Kidney (tissue), 22 donors: ENCODE data around the gene CACNA1H. TPM values are rescaled to one million over a fixed set of nuclear protein-coding genes. Genes with fewer than 3 reads are reported as not detected.

Source experiments
- DNase-seq, 5 donors: peaks; one replicate each; pipeline ENCODE4 v3.0.0-alpha.2; 2013 to 2020
- FAIRE-seq: peaks from 2 replicates; lab custom pipeline; 2012; peaks lifted over from hg19 to GRCh38; lab: Jason Lieb, UNC
- H3K27ac ChIP-seq, 2 donors: one replicate each; pipeline ENCODE4 v1.7.0; 2013; ENCODE audit warnings: low read depth in 2 of 2, low read length in 2 of 2, inconsistent platforms in 1 of 2
- H3K27me3 ChIP-seq: one replicate; pipeline ENCODE4 v1.7.1; 2013; ENCODE audit warnings: low read length, inconsistent platforms; ENCODE audit not compliant: control insufficient read depth, insufficient read depth
- H3K36me3 ChIP-seq, 3 donors: one replicate each; pipeline versions ENCODE4 v1.7.0 to v1.7.1; 2013; ENCODE audit warnings: low read length in 3 of 3, control low read depth in 1 of 3, inconsistent platforms in 1 of 3; ENCODE audit not compliant: insufficient read depth in 3 of 3, control insufficient read depth in 2 of 3
- H3K4me1 ChIP-seq, 3 donors: one replicate each; pipeline versions ENCODE4 v1.7.0 to v1.7.1; 2013; ENCODE audit warnings: low read length in 3 of 3, inconsistent platforms in 1 of 3, low read depth in 1 of 3; ENCODE audit not compliant: control insufficient read depth in 2 of 3, insufficient read depth in 2 of 3
- H3K4me3 ChIP-seq, 3 donors: one replicate each; pipeline versions ENCODE4 v1.7.0 to v1.8.1; 2013; ENCODE audit warnings: low read length in 3 of 3, control low read depth in 1 of 3, inconsistent platforms in 1 of 3
- H3K9ac ChIP-seq, 3 donors: one replicate each; pipeline versions ENCODE4 v1.7.0 to v1.7.1; 2013; ENCODE audit warnings: low read length in 3 of 3, control low read depth in 1 of 3, inconsistent platforms in 1 of 3
- H3K9me3 ChIP-seq, 3 donors: one replicate each; pipeline versions ENCODE4 v1.7.0 to v1.7.1; 2013; ENCODE audit warnings: low read length in 3 of 3, control low read depth in 1 of 3, inconsistent platforms in 1 of 3; ENCODE audit not compliant: control insufficient read depth in 2 of 3, insufficient read depth in 1 of 3
- intact Hi-C: fragments of 100-400 bp; cut with DNase I; formaldehyde crosslinking; loops from one replicate; pipeline ENCODE4 v1.11.1; 2022
- long read RNA-seq, 10 donors: library from polyadenylated mRNA in 1 of 10; unstranded in 1 of 10; transcript quantifications; one replicate each; pipeline ENCODE4 v2.0.0 and lab custom pipeline, GENCODE V29; 2021 to 2026
- polyA plus RNA-seq: library from polyadenylated mRNA; stranded (reverse); fragments of 350-450 nt; fragmentation: Illumina TruSeq; extraction: RNeasy Lipid Tissue Mini Kit (QIAGEN cat#74804); gene quantifications from one replicate; pipeline ENCODE4 v1.2.3, GENCODE V29; 2014; ENCODE audit warnings: low read depth, low replicate concordance; ENCODE audit not compliant: insufficient read depth
- total RNA-seq: library from RNA; stranded (reverse); fragmentation: NEBNext Ultra II Directional; extraction: Animal tissue kit (Norgen Biotek cat#: 25700); gene quantifications from one replicate; pipeline ENCODE4 v1.2.1, GENCODE V29; 2021
- TF ChIP-seq, protein P1 (sequence below): IDR thresholded peaks from 3 replicates; pipeline ENCODE4 v1.5.1; 2012; ENCODE audit warnings: mild to moderate bottlenecking, moderate library complexity, borderline replicate concordance; ENCODE audit not compliant: insufficient read depth; ENCODE audit errors: extremely low read depth
- donor health status: control.
- donor health status: control.
- donor health status: control.
- donor health status: control.
- donor health status: control.
- donor health status: DM: yes; HTN: yes; CAD: no.
- donor health status: Normal renal cell carcinoma (clear cell type).

CACNA1H gene
- total RNA-seq (20.6 TPM), polyA plus RNA-seq (6.4 TPM)
- long read RNA-seq, donor 1: 0 reads
- long read RNA-seq, donor 2: 0 reads
- long read RNA-seq, donor 3: 0 reads
- long read RNA-seq, donor 4, partial matches to known transcripts: 0 of 2 reads
- long read RNA-seq, donor 4, other reads (novel, unspliced or antisense): 0 of 2 reads
- long read RNA-seq, donor 5: 0 reads
- long read RNA-seq, donor 6: 0 reads
- long read RNA-seq, donor 7, partial matches to known transcripts: 75 of 82 reads
- long read RNA-seq, donor 7, other reads (novel, unspliced or antisense): 7 of 82 reads
- long read RNA-seq, donor 8: 0 reads
- long read RNA-seq, donor 9: 0 reads
- long read RNA-seq, donor 10: 0 reads

DNA sequence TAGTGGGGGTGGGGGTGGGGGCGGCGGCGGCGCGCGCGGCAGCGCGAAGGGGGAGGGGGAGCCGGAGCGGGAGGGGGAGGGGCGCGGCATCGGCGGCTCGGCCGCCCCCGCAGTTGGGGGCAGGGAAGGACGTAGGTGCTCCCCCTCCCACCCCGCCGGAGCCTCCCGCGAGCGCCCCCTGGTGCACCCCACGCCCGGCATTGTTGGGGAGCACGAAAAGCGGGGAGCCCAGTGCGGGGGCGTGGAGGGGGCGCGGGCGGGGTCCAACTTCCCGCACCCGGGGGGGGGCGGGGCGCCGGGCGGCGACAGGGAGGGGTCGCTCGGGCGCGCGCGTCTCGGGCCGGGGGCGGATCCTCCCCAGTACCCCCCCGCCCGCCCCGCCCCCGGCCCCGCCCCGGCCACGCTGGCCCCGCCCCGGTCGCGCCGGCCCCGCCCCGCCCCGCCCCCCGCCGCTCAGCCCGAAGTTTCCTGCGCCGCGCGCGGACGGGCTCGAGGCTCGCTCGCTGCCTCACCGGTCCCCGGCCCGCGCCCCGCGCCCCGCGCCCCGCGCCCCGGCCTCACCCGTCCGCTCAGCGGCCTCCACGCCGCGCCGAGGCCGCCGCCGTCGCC lies at the start of gene CACNA1H:
TSS of gene CACNA1H (plus strand) at position 456 of the 609 bp plus-strand sequence. CDS start 632 bp downstream, outside the sequence.
- DNase-seq (peak in 4 of 5 donors; percentile 58 to 87 (median 65)), FAIRE-seq (no peak)
- H3K9ac ChIP-seq: no peak within 1 kb of the TSS
- H3K9me3 ChIP-seq: no peaks in the 10 kb centered on the region
- intact Hi-C loops: no loop called here
- TF ChIP-seq, protein P1, sequence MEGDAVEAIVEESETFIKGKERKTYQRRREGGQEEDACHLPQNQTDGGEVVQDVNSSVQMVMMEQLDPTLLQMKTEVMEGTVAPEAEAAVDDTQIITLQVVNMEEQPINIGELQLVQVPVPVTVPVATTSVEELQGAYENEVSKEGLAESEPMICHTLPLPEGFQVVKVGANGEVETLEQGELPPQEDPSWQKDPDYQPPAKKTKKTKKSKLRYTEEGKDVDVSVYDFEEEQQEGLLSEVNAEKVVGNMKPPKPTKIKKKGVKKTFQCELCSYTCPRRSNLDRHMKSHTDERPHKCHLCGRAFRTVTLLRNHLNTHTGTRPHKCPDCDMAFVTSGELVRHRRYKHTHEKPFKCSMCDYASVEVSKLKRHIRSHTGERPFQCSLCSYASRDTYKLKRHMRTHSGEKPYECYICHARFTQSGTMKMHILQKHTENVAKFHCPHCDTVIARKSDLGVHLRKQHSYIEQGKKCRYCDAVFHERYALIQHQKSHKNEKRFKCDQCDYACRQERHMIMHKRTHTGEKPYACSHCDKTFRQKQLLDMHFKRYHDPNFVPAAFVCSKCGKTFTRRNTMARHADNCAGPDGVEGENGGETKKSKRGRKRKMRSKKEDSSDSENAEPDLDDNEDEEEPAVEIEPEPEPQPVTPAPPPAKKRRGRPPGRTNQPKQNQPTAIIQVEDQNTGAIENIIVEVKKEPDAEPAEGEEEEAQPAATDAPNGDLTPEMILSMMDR: no peak
- H3K36me3 ChIP-seq: no peaks in the 10 kb centered on the region
- no peak within 1 kb of the TSS for H3K27ac ChIP-seq
- peak within 1 kb of the TSS in 1 of 3 donors; percentile 3 for H3K4me3 ChIP-seq
- H3K27me3 ChIP-seq: no peaks in the 10 kb centered on the region
- peaks cover 0 to 5% (median 0%) of the 10 kb centered on the region in 3 donors for H3K4me1 ChIP-seq

DNA sequence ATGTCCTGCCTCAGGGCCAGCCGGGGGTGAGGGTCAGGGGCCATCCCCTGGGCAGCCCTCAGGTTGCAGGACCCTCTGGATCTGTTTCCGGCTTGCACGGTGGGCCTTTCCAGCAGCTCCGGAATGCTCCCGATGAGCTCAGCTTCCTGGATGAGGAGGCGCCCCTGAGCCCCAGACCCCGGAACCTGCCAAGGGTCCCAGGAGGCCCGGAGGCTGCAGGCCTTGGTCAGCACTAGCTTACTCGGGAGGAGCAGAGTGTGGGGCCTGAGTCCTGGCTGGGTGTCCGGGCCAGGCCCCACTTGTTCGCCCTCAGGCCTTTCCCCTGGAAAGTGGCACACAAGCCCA lies 49.3 kb upstream of the CACNA1H start:
- FAIRE-seq (no peak), DNase-seq (no peak)

DNA sequence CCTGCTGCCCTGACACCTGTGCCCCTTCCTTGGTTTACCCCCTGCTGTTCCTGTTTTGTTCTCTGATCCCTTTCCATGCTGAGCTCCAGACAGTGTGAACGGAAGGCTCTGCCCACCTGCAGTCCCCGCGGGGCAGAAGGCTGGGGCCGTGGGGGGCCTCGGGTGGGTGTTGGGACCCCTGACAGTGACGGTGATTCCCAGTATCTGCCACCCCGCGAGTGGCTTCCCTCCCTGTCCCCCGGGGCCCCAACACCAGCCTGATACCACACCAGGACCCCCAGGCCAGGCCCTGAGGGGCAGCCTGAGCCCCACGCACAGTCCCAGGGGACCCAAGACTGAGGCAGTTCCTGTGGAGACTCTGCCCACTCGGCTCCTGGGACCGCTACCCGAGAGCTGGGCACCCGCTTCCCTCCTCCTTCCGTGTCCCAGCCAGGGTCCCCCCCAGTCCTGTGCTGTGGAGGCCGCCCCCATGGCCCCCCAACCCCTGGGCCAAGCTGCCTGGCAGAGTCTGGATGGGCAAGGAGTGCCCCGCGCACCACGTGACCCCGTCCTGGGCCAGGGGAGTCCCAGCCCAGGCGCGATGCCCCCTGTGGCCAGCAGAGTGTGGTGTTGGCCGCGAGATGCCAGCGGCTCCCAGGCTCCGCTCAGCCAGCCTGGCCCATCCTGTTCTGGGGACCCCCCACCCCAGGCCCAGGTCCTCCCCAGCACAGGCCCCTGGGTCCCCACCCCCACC lies 46.9 kb upstream of the CACNA1H start:
- H3K9me3 ChIP-seq: no peaks in the 10 kb centered on the region
- FAIRE-seq: no peak

More for the DNA sequence above, 49.3 kb upstream of the CACNA1H start:
- no peak overlapping the region for H3K27ac ChIP-seq
- H3K36me3 ChIP-seq: no peaks in the 10 kb centered on the region
- H3K9me3 ChIP-seq: no peaks in the 10 kb centered on the region
- no peaks in the 10 kb centered on the region for H3K27me3 ChIP-seq
- TF ChIP-seq, protein P1: no peak
- H3K4me3 ChIP-seq: no peak overlapping the region
- H3K9ac ChIP-seq: no peak overlapping the region
- peaks cover 0 to 6% (median 0%) of the 10 kb centered on the region in 3 donors for H3K4me1 ChIP-seq
- intact Hi-C loops: no loop called here

More for the DNA sequence above, 46.9 kb upstream of the CACNA1H start:
- TF ChIP-seq, protein P1: peak; percentile 98
- DNase-seq: peak; percentile 80 to 91 (median 87)
- Histone ChIP-seq H3K4me1 (peaks cover 0 to 14% (median 0%) of the 10 kb centered on the region in 3 donors), H3K27ac (no peak overlapping the region), H3K27me3 (no peaks in the 10 kb centered on the region), H3K9ac (no peak overlapping the region), H3K36me3 (no peaks in the 10 kb centered on the region), H3K4me3 (no peak overlapping the region)
- intact Hi-C loops: no loop called here
